ENCODE measurements around the gene GNAO1. TPM values are rescaled to one million over a fixed set of nuclear protein-coding genes. Genes with fewer than 3 reads are reported as not detected.

GNAO1 gene
- total and polyA plus RNA-seq, 9 of the 15 experiments (the other 6 are each of a cell fraction or from before 2014, with no cell fraction given): 0.07 to 0.42 (median 0.08) TPM; not detected in 5

GRCh38 chr16:56347670-56348069 lies 156.4 kb downstream of the GNAO1 start:
- Histone ChIP-seq H3K27me3 (ENCODE audit: control insufficient read depth in 2 of 2, insufficient read depth in 2 of 2, low read length in 2 of 2) (peaks cover 18 to 72% of the 10 kb centered on the region in 2 experiments; a peak in 4 of 5 replicates), H3K4me2 (ENCODE audit: insufficient read depth, low read length) (no peak overlapping the region), H4K20me1 (replicated peaks; ENCODE audit: control insufficient read depth, insufficient read depth, low read length) (peaks cover 26% of the 10 kb centered on the region), H3K79me2 (ENCODE audit: control insufficient read depth, insufficient read depth, low read length) (no peaks in the 10 kb centered on the region), H2AFZ (ENCODE audit: low read depth, low read length) (no peak overlapping the region), H3K9me1 (ENCODE audit: control insufficient read depth, insufficient read depth, low read length) (no peaks in the 10 kb centered on the region), H3K9ac (ENCODE audit: insufficient read depth in 1 of 2, low read depth in 2 of 2, low read length in 2 of 2) (no peak overlapping the region), H3K27ac (ENCODE audit: extremely low read depth, low read depth, low read length) (no peak overlapping the region), H3K4me1 (replicated peaks in 1 of 2; ENCODE audit: control insufficient read depth in 2 of 2, insufficient read depth in 2 of 2, low read length in 2 of 2) (peaks cover 5 to 29% of the 10 kb centered on the region in 2 experiments; a peak in 2 of 5 replicates), H3K4me3 (no peak overlapping the region), H3K36me3 (ENCODE audit: control insufficient read depth, insufficient read depth, low read length) (no peaks in the 10 kb centered on the region), H3K9me3 (replicated peaks; ENCODE audit: control insufficient read depth, insufficient read depth, low read depth, low read length) (no peaks in the 10 kb centered on the region)
- intact Hi-C loops (cut with micrococcal nuclease) (no loop called here), in situ Hi-C loops (cut with MboI) (no loop called here)
- BruUV-seq (replicated peaks): no TSS peak
- FAIRE-seq (no peak), DNase-seq (ENCODE audit: extremely low read depth in 1 of 4, low spot score in 3 of 4) (no peak), ATAC-seq (no peak)
- ChIA-PET CTCF (ENCODE audit: low intra/inter-chr PET ratio) (interaction anchor here (0.6 kb wide), 1 partner anchor 31 kb away, joined by 3 read pairs; no protein-coding TSS in a partner anchor), POLR2A (no interaction called here)
- TF ChIP-seq NFRKB (IDR thresholded peaks at IDR 0.05; ENCODE audit: low read depth): no peak
- no peak for TF ChIP-seq ZNF280B (CRISPR knock-in tag; IDR thresholded peaks at IDR 0.05)
- no peak for TF ChIP-seq ZNF384 (IDR thresholded peaks at IDR 0.05; ENCODE audit: low read depth, low read length)
- no peak for TF ChIP-seq STAT5A (IDR thresholded peaks at IDR 0.05; ENCODE audit: borderline replicate concordance, low read length)
- no peak for TF ChIP-seq ZNF23 (CRISPR knock-in tag; IDR thresholded peaks at IDR 0.05)
- no peak for TF ChIP-seq SRF (CRISPR knock-in tag; IDR thresholded peaks at IDR 0.05)
- no peak for TF ChIP-seq HMBOX1 (IDR thresholded peaks at IDR 0.05)
- no peak for TF ChIP-seq MEF2A (IDR thresholded peaks at IDR 0.05; ENCODE audit: control insufficient read depth, low read depth, low read length)
- no peak for TF ChIP-seq ZNF124 (CRISPR knock-in tag; IDR thresholded peaks at IDR 0.05)
- no peak for TF ChIP-seq RBFOX2 (IDR thresholded peaks at IDR 0.05; ENCODE audit: low read depth, low read length)
- TF ChIP-seq ZNF699 (CRISPR knock-in tag; IDR thresholded peaks at IDR 0.05; ENCODE audit: insufficient replicate concordance): no peak
- TF ChIP-seq ETV6 (IDR thresholded peaks at IDR 0.05; ENCODE audit: borderline replicate concordance in 1 of 2, low read depth in 2 of 2, low read length in 1 of 2): no peak
- TF ChIP-seq ETV6 (CRISPR knock-in tag; IDR thresholded peaks at IDR 0.05; ENCODE audit: borderline replicate concordance): no peak
- TF ChIP-seq MIER1 (IDR thresholded peaks at IDR 0.05; ENCODE audit: low read depth): no peak
- TF ChIP-seq PKNOX1 (IDR thresholded peaks at IDR 0.05): no peak
- no peak for TF ChIP-seq SREBF1 (IDR thresholded peaks at IDR 0.05; ENCODE audit: borderline replicate concordance, low read depth, low read length)
- no peak for TF ChIP-seq CHAMP1 (IDR thresholded peaks at IDR 0.05)
- 39% methylated on average over 3 of the region's 11 CpGs for WGBS (ENCODE audit: insufficient coverage, low coverage, missing lambda C conversion rate)
